HCT116 (cell line): ENCODE results near the gene RBM33. TPM values are rescaled to one million over a fixed set of nuclear protein-coding genes. Genes with fewer than 3 reads are reported as not detected.

Source experiments
- ATAC-seq: fragments of 200-7000 bp; cut with Tn5 transposase; 2 replicates; pipeline ENCODE4 v1.9.1; 2020; ENCODE audit warnings: mild to moderate bottlenecking, moderate library complexity
- BruUV-seq: library from RNA; stranded (reverse); fragments of 400-500 nt; replicated peaks from 2 replicates; lab custom pipeline; 2021; lab: Mats Ljungman, UMichigan
- CTCF ChIA-PET: fragments of 300-600 bp; sonication (Branson Sonifier 250); formaldehyde crosslinking; loops from one replicate; lab custom pipeline; 2021; ENCODE audit warnings: antibody characterized with exemption; lab: Charles Lee
- POLR2A ChIA-PET: fragments of 300-600, 350-600 bp; sonication (Branson Sonifier 250); formaldehyde crosslinking; loops from one replicate; lab custom pipeline; 2021; ENCODE audit warnings: antibody characterized with exemption; lab: Charles Lee
- RAD21 ChIA-PET, 2 experiments: fragments of 300-600 bp; sonication (Branson Sonifier 250); formaldehyde crosslinking; loops; one replicate each; lab custom pipeline; 2023; ENCODE audit warnings: low total read pairs in 2 of 2; ENCODE audit not compliant: uncharacterized antibody in 2 of 2, unreplicated experiment in 2 of 2, low non-redundant PET in 1 of 2; lab: Charles Lee
- DNase-seq: peaks from one replicate; pipeline ENCODE4 v3.0.0-alpha.2; 2010; ENCODE audit warnings: low read depth, low spot score
- H2AFZ ChIP-seq: fragments of 200-600 bp; shearing (Covaris generic), sonication (generic); 2 replicates; pipeline ENCODE4 v1.6.1; 2017; ENCODE audit warnings: low read depth, mixed run types, mixed read lengths, antibody characterized with exemption, low read length; ENCODE audit not compliant: poor library complexity, severe bottlenecking
- H3K27ac ChIP-seq: 2 replicates; pipeline ENCODE4 v1.5.1; 2012; ENCODE audit warnings: low read depth, low read length
- H3K27me3 ChIP-seq: fragments of 200-600 bp; sonication (generic); 2 replicates; pipeline ENCODE4 v1.6.1; 2016; ENCODE audit warnings: mixed run types, low read length, mixed read lengths; ENCODE audit not compliant: insufficient read depth
- H3K36me3 ChIP-seq, 2 experiments: fragments of 200-500 bp in 1 of 2; fragments of 200-600 bp in 1 of 2; sonication (Bioruptor generic) in 1 of 2; sonication (generic) in 1 of 2; 2 replicates each; pipeline versions ENCODE4 v1.5.1 to v1.6.1; 2014 to 2016; ENCODE audit warnings: low read length in 2 of 2, inconsistent platforms in 1 of 2, mixed read lengths in 1 of 2, mixed run types in 1 of 2; ENCODE audit not compliant: insufficient read depth in 2 of 2, control insufficient read depth in 1 of 2
- H3K4me1 ChIP-seq, 2 experiments: fragments of 200-600 bp in 1 of 2; sonication (generic) in 1 of 2; 2 replicates each; pipeline versions ENCODE4 v1.5.1 to v1.6.1; 2012 to 2017; ENCODE audit warnings: low read length in 2 of 2, inconsistent platforms in 1 of 2, mild to moderate bottlenecking in 1 of 2, mixed read lengths in 1 of 2, mixed run types in 1 of 2, moderate library complexity in 1 of 2; ENCODE audit not compliant: insufficient read depth in 2 of 2, control insufficient read depth in 1 of 2
- H3K4me2 ChIP-seq: fragments of 200-600 bp; sonication (generic); 2 replicates; pipeline ENCODE4 v1.6.1; 2017; ENCODE audit warnings: mixed run types, low read length, mixed read lengths
- H3K4me3 ChIP-seq, 2 experiments: fragments of 200-600 bp in 1 of 2; sonication (generic) in 1 of 2; replicated peaks in 1 of 2; 2 replicates each; pipeline ENCODE4 v1.5.1; 2011 to 2016; ENCODE audit warnings: low read length in 2 of 2, control low read depth in 1 of 2, low read depth in 1 of 2, mild to moderate bottlenecking in 1 of 2, mixed read lengths in 1 of 2, mixed run types in 1 of 2
- H3K79me2 ChIP-seq: fragments of 200-600 bp; sonication (generic); 2 replicates; pipeline ENCODE4 v1.6.1; 2017; ENCODE audit warnings: mild to moderate bottlenecking, mixed run types, low read length, moderate library complexity, mixed read lengths; ENCODE audit not compliant: insufficient read depth
- H3K9ac ChIP-seq: fragments of 200-600 bp; sonication (generic); 2 replicates; pipeline ENCODE4 v1.6.1; 2016; ENCODE audit warnings: low read length, mixed read lengths
- H3K9me2 ChIP-seq: fragments of 200-600 bp; sonication (generic), shearing (Covaris generic); 2 replicates; pipeline ENCODE4 v1.6.1; 2017; ENCODE audit warnings: mixed run types, mild to moderate bottlenecking, moderate library complexity; ENCODE audit not compliant: insufficient read depth
- H3K9me3 ChIP-seq, 2 experiments: fragments of 200-500 bp in 1 of 2; fragments of 200-600 bp in 1 of 2; sonication (Bioruptor generic) in 1 of 2; sonication (generic) in 1 of 2; 2 replicates each; pipeline ENCODE4 v1.6.1; 2014 to 2017; ENCODE audit warnings: low read length in 2 of 2, mixed read lengths in 2 of 2, inconsistent platforms in 1 of 2, low read depth in 1 of 2, mild to moderate bottlenecking in 1 of 2, mixed run types in 1 of 2, moderate library complexity in 1 of 2; ENCODE audit not compliant: control insufficient read depth in 1 of 2, insufficient read depth in 1 of 2
- H4K20me1 ChIP-seq: fragments of 200-600 bp; sonication (generic), shearing (Covaris generic); 2 replicates; pipeline ENCODE4 v1.6.1; 2017; ENCODE audit warnings: mixed run types, mild to moderate bottlenecking, moderate library complexity; ENCODE audit not compliant: insufficient read depth
- CBX3 ChIP-seq: IDR thresholded peaks from 2 replicates; pipeline ENCODE4 v1.6.1; 2012; ENCODE audit warnings: low read depth
- CTCF ChIP-seq, 3 experiments: fragments of 200-600 bp in 1 of 3; sonication (generic) in 1 of 3; IDR thresholded peaks in 2 of 3; conservative IDR thresholded peaks in 1 of 3; 2 replicates each; pipeline ENCODE4 v1.5.1; 2012 to 2017; ENCODE audit warnings: low read depth in 2 of 3, low read length in 2 of 3, antibody characterized with exemption in 1 of 3, borderline replicate concordance in 1 of 3, control low read depth in 1 of 3, mild to moderate bottlenecking in 1 of 3, mixed read lengths in 1 of 3, mixed run types in 1 of 3, moderate library complexity in 1 of 3; ENCODE audit not compliant: insufficient read depth in 1 of 3
- EGR1 ChIP-seq: IDR thresholded peaks from 2 replicates; pipeline ENCODE4 v1.6.1; 2012; ENCODE audit warnings: low read depth
- ELF1 ChIP-seq: IDR thresholded peaks from 2 replicates; pipeline ENCODE4 v1.6.1; 2012; ENCODE audit warnings: low read depth, borderline replicate concordance
- EZH2 ChIP-seq: fragments of 200-600 bp; sonication (generic); IDR thresholded peaks from 2 replicates; pipeline ENCODE4 v1.6.1; 2017; ENCODE audit warnings: antibody characterized with exemption, mixed run types
- EZH2phosphoT487 ChIP-seq: fragments of 200-600 bp; IDR thresholded peaks from 2 replicates; pipeline ENCODE4 v1.6.1; 2018; ENCODE audit warnings: antibody characterized with exemption, borderline replicate concordance
- FOSL1 ChIP-seq: IDR thresholded peaks from 2 replicates; pipeline ENCODE4 v1.6.1; 2012; ENCODE audit warnings: low read depth
- JUND ChIP-seq: IDR thresholded peaks from 2 replicates; pipeline ENCODE4 v1.6.1; 2012
- MAX ChIP-seq: IDR thresholded peaks from 2 replicates; pipeline ENCODE4 v1.6.1; 2012
- POLR2AphosphoS5 ChIP-seq: IDR thresholded peaks from 2 replicates; pipeline ENCODE4 v1.6.1; 2011; ENCODE audit warnings: mild to moderate bottlenecking, low read depth, low read length, moderate library complexity
- RAD21 ChIP-seq: IDR thresholded peaks from 2 replicates; pipeline ENCODE4 v1.6.1; 2012; ENCODE audit warnings: low read depth, mild to moderate bottlenecking
- REST ChIP-seq: IDR thresholded peaks from 2 replicates; pipeline ENCODE4 v1.6.1; 2012; ENCODE audit warnings: low read depth
- SIN3A ChIP-seq: IDR thresholded peaks from 2 replicates; pipeline ENCODE4 v1.6.1; 2012; ENCODE audit warnings: low read depth
- TCF7L2 ChIP-seq: IDR thresholded peaks from 2 replicates; pipeline ENCODE4 v1.7.0; 2011; ENCODE audit warnings: borderline replicate concordance, inconsistent platforms; ENCODE audit not compliant: insufficient read depth, insufficient read length; ENCODE audit errors: extremely low read depth
- ZFX ChIP-seq: fragments of 450-650 bp; IDR thresholded peaks from 2 replicates; pipeline ENCODE4 v1.6.1; 2017
- intact Hi-C: fragments of 100-400 bp; cut with micrococcal nuclease; formaldehyde crosslinking; loops from 2 replicates; pipeline ENCODE4 v1.10.0; 2022
- total RNA-seq: library from RNA; stranded (reverse); gene quantifications from one replicate; pipeline ENCODE4 v1.2.1, GENCODE V29; 2021; ENCODE audit not compliant: unreplicated experiment

Gene RBM33
- total RNA-seq, 1 experiment from 2014 or later = 64.3 TPM

- no peak overlapping the region for H3K4me2 ChIP-seq
- POLR2A ChIA-PET = no interaction called here
- intact Hi-C loops = no loop called here
- no peak for TF ChIP-seq ELF1
- TF ChIP-seq CBX3 = peak; percentile 48; the same call in 1 of the 2 replicates
- TF ChIP-seq MAX = no peak
- TF ChIP-seq, all 23 proteins: peak for 1
- no peak overlapping the region for H2AFZ ChIP-seq
- CTCF ChIA-PET = no interaction called here
- H3K79me2 ChIP-seq = peaks cover 94% of the 10 kb centered on the region
- H3K9me3 ChIP-seq = peaks cover 5 to 10% of the 10 kb centered on the region in 2 experiments; a peak in 2 of 4 replicates
- no peaks in the 10 kb centered on the region for H3K27me3 ChIP-seq
- H3K36me3 ChIP-seq = peaks cover 2 to 27% of the 10 kb centered on the region in 2 experiments; a peak in 2 of 4 replicates
- no TSS peak for BruUV-seq
- H3K27ac ChIP-seq = no peak overlapping the region
- H3K9me2 ChIP-seq = no peaks in the 10 kb centered on the region
- DNase-seq (no peak), ATAC-seq (no peak)
- RAD21 ChIA-PET = no interaction called here
- H4K20me1 ChIP-seq = peaks cover 18% of the 10 kb centered on the region; the same call in 1 of the 2 replicates
- H3K4me3 ChIP-seq = no peak overlapping the region
- no peak overlapping the region for H3K9ac ChIP-seq
- peaks cover 7 to 8% of the 10 kb centered on the region in 2 experiments; a peak in 2 of 4 replicates for H3K4me1 ChIP-seq
Measured at GRCh38 chr7:155648752-155649339, 4.4 kb downstream of the RBM33 start.

- Histone ChIP-seq H3K9me3 (peaks cover 5 to 10% of the 10 kb centered on the region in 2 experiments; a peak in 2 of 4 replicates), H3K9ac (no peak overlapping the region), H3K9me2 (no peaks in the 10 kb centered on the region), H3K27me3 (no peaks in the 10 kb centered on the region), H3K4me2 (no peak overlapping the region), H3K27ac (no peak overlapping the region), H2AFZ (no peak overlapping the region), H3K4me1 (peaks cover 7 to 8% of the 10 kb centered on the region in 2 experiments; a peak in 2 of 4 replicates), H4K20me1 (peaks cover 26% of the 10 kb centered on the region), H3K4me3 (no peak overlapping the region), H3K36me3 (peaks cover 2 to 27% of the 10 kb centered on the region in 2 experiments; a peak in 2 of 4 replicates), H3K79me2 (peaks cover 100% of the 10 kb centered on the region)
- CTCF ChIA-PET = no interaction called here
- BruUV-seq = no TSS peak
- ATAC-seq (no peak), DNase-seq (no peak)
- RAD21 ChIA-PET = no interaction called here
- intact Hi-C loops = no loop called here
- POLR2A ChIA-PET = no interaction called here
- TF ChIP-seq POLR2AphosphoS5 (no peak), CBX3 (no peak), RAD21 (no peak), ZFX (no peak), SIN3A (no peak), MAX (no peak), FOSL1 (no peak), CTCF (IDR thresholded peaks at IDR 0.05 in 2 of 3, conservative IDR thresholded peaks at IDR 0.05 in 1 of 3; ENCODE audit: borderline replicate concordance in 1 of 3, insufficient read depth in 1 of 3, low read depth in 2 of 3, low read length in 2 of 3) (no peak), TCF7L2 (no peak), EGR1 (no peak), EZH2phosphoT487 (no peak), REST (no peak), JUND (no peak), EZH2 (no peak)
Measured at GRCh38 chr7:155649588-155649987, 5.1 kb downstream of the RBM33 start.
